DND-41 (cell line): Measurements from ENCODE around the gene SUPT6H.

Experiments
- CTCF ChIP-seq: IDR thresholded peaks from 2 replicates; pipeline ENCODE4 v1.5.1; 2012; ENCODE audit warnings: borderline replicate concordance, low read length, moderate library complexity, mild to moderate bottlenecking; ENCODE audit not compliant: poor library complexity, severe bottlenecking; ENCODE audit errors: extremely low read depth
- EZH2 ChIP-seq: IDR thresholded peaks from 3 replicates; pipeline ENCODE4 v1.6.1; 2012; ENCODE audit warnings: borderline replicate concordance, low read depth, mild to moderate bottlenecking, moderate library complexity, low read length, inconsistent platforms; ENCODE audit not compliant: severe bottlenecking

- TF ChIP-seq CTCF, result no peak
- no peak for TF ChIP-seq EZH2
Measured at GRCh38 chr17:28729950-28730330, 67.9 kb downstream of the SUPT6H start.
